H9 (cell line): Measurements from ENCODE around the gene FA2H. TPM values are rescaled to one million over a fixed set of nuclear protein-coding genes. Genes with fewer than 3 reads are reported as not detected.

Experiments used
- DNase-seq: peaks from one replicate; pipeline ENCODE4 v3.0.0-alpha.2; 2017
- H2AFZ ChIP-seq: one replicate; pipeline ENCODE4 v1.6.1; 2013; ENCODE audit warnings: mild to moderate bottlenecking, low read length, control low read depth, moderate library complexity
- H2AK5ac ChIP-seq: 2 replicates; pipeline ENCODE4 v1.6.1; 2013; ENCODE audit warnings: low read length, control low read depth, mixed read lengths; ENCODE audit not compliant: insufficient read length
- H2BK120ac ChIP-seq: one replicate; pipeline ENCODE4 v1.6.1; 2013; ENCODE audit warnings: low read depth, mild to moderate bottlenecking, low read length, control low read depth, inconsistent platforms; ENCODE audit not compliant: poor library complexity, severe bottlenecking
- H2BK12ac ChIP-seq: 2 replicates; pipeline ENCODE4 v1.6.1; 2013; ENCODE audit warnings: low read length, control low read depth, mixed read lengths, low read depth; ENCODE audit not compliant: insufficient read length
- H2BK15ac ChIP-seq: 2 replicates; pipeline ENCODE4 v1.6.1; 2013; ENCODE audit warnings: low read depth, low read length, control low read depth
- H2BK20ac ChIP-seq: one replicate; pipeline ENCODE4 v1.6.1; 2013; ENCODE audit warnings: low read depth, mild to moderate bottlenecking, low read length, control low read depth, inconsistent platforms; ENCODE audit not compliant: poor library complexity, severe bottlenecking
- H2BK5ac ChIP-seq: 2 replicates; pipeline ENCODE4 v1.6.1; 2013; ENCODE audit warnings: low read length, control low read depth, mixed read lengths; ENCODE audit not compliant: insufficient read length
- H3K14ac ChIP-seq: 2 replicates; pipeline ENCODE4 v1.6.1; 2013; ENCODE audit warnings: low read length, control low read depth; ENCODE audit not compliant: insufficient read depth
- H3K18ac ChIP-seq: 2 replicates; pipeline ENCODE4 v1.6.1; 2013; ENCODE audit warnings: low read depth, mild to moderate bottlenecking, mixed read lengths, low read length, control low read depth; ENCODE audit not compliant: insufficient read length
- H3K23ac ChIP-seq: 2 replicates; pipeline ENCODE4 v1.6.1; 2013; ENCODE audit warnings: low read length, control low read depth, mixed read lengths, low read depth; ENCODE audit not compliant: insufficient read length
- H3K23me2 ChIP-seq: 2 replicates; pipeline ENCODE4 v1.6.1; 2013; ENCODE audit warnings: low read depth, mild to moderate bottlenecking, mixed read lengths, low read length, control low read depth; ENCODE audit not compliant: insufficient read length, poor library complexity, severe bottlenecking
- H3K27ac ChIP-seq: 2 replicates; pipeline ENCODE4 v1.5.1; 2013; ENCODE audit warnings: low read length, control low read depth, mixed read lengths, low read depth; ENCODE audit not compliant: insufficient read length
- H3K27me3 ChIP-seq: 2 replicates; pipeline ENCODE4 v1.6.1; 2013; ENCODE audit warnings: low read length, control low read depth, inconsistent platforms; ENCODE audit not compliant: insufficient read depth
- H3K4ac ChIP-seq: 2 replicates; pipeline ENCODE4 v1.6.1; 2013; ENCODE audit warnings: low read depth, mild to moderate bottlenecking, control low read depth, inconsistent platforms, low read length, moderate library complexity
- H3K4me1 ChIP-seq: 2 replicates; pipeline ENCODE4 v1.6.1; 2013; ENCODE audit warnings: low read length, control low read depth, inconsistent platforms; ENCODE audit not compliant: insufficient read depth
- H3K4me2 ChIP-seq: 2 replicates; pipeline ENCODE4 v1.6.1; 2013; ENCODE audit warnings: low read length, control low read depth, mixed read lengths; ENCODE audit not compliant: insufficient read length, insufficient read depth
- H3K56ac ChIP-seq: 2 replicates; pipeline ENCODE4 v1.6.1; 2013; ENCODE audit warnings: low read depth, mild to moderate bottlenecking, mixed read lengths, low read length, control low read depth; ENCODE audit not compliant: insufficient read length
- H3K79me1 ChIP-seq: 2 replicates; pipeline ENCODE4 v1.6.1; 2013; ENCODE audit warnings: low read depth, mild to moderate bottlenecking, moderate library complexity, low read length, control low read depth, inconsistent platforms; ENCODE audit not compliant: insufficient read depth, poor library complexity, severe bottlenecking
- H3K79me2 ChIP-seq: 2 replicates; pipeline ENCODE4 v1.6.1; 2013; ENCODE audit warnings: low read length, control low read depth, inconsistent platforms; ENCODE audit not compliant: insufficient read depth
- H3K9ac ChIP-seq: 2 replicates; pipeline ENCODE4 v1.6.1; 2013; ENCODE audit warnings: low read length, control low read depth, mixed read lengths; ENCODE audit not compliant: insufficient read length; ENCODE audit errors: extremely low read depth
- H3K9me3 ChIP-seq: one replicate; pipeline ENCODE4 v1.6.1; 2013; ENCODE audit warnings: low read depth, low read length, inconsistent platforms; ENCODE audit not compliant: control insufficient read depth
- H3T11ph ChIP-seq: one replicate; pipeline ENCODE4 v1.6.1; 2013; ENCODE audit warnings: mild to moderate bottlenecking, low read length, control low read depth, inconsistent platforms
- H4K20me1 ChIP-seq: one replicate; pipeline ENCODE4 v1.6.1; 2013; ENCODE audit not compliant: control insufficient read depth, insufficient read length, insufficient read depth
- H4K5ac ChIP-seq: 2 replicates; pipeline ENCODE4 v1.6.1; 2013; ENCODE audit warnings: low read depth, mild to moderate bottlenecking, mixed read lengths, low read length, control low read depth; ENCODE audit not compliant: insufficient read length
- H4K8ac ChIP-seq: replicated peaks from 2 replicates; pipeline ENCODE4 v1.6.1; 2013; ENCODE audit warnings: low read length, control low read depth, mixed read lengths, low read depth; ENCODE audit not compliant: insufficient read length
- H4K91ac ChIP-seq: 2 replicates; pipeline ENCODE4 v1.6.1; 2013; ENCODE audit warnings: low read depth, mild to moderate bottlenecking, moderate library complexity, mixed read lengths, low read length, control low read depth; ENCODE audit not compliant: insufficient read length
- H3K27ac Mint-ChIP-seq, 3 experiments: 2 replicates in 2 of 3; 3 replicates in 1 of 3; pipeline ENCODE4 v1.8.0; 2020 to 2021; ENCODE audit warnings: mixed read lengths in 3 of 3, mild to moderate bottlenecking in 1 of 3, moderate library complexity in 1 of 3
- H3K27me3 Mint-ChIP-seq: 2 replicates; pipeline ENCODE4 v1.8.0; 2021; ENCODE audit warnings: low read depth, mild to moderate bottlenecking, moderate library complexity, mixed read lengths
- H3K36me3 Mint-ChIP-seq, 3 experiments: 2 replicates in 2 of 3; 3 replicates in 1 of 3; pipeline ENCODE4 v1.8.0; 2020 to 2021; ENCODE audit warnings: low read depth in 3 of 3, mixed read lengths in 3 of 3; ENCODE audit not compliant: insufficient read depth in 1 of 3
- H3K4me1 Mint-ChIP-seq, 2 experiments: 2 replicates each; pipeline ENCODE4 v1.8.0; 2020; ENCODE audit warnings: mixed read lengths in 2 of 2
- H3K4me3 Mint-ChIP-seq, 2 experiments: 2 replicates in 1 of 2; 3 replicates in 1 of 2; pipeline ENCODE4 v1.8.0; 2020 to 2021; ENCODE audit warnings: mild to moderate bottlenecking in 2 of 2, mixed read lengths in 2 of 2, moderate library complexity in 1 of 2
- H3K9me3 Mint-ChIP-seq, 2 experiments: 2 replicates in 1 of 2; 3 replicates in 1 of 2; pipeline ENCODE4 v1.8.0; 2020; ENCODE audit warnings: mild to moderate bottlenecking in 2 of 2, mixed read lengths in 2 of 2, moderate library complexity in 1 of 2
- CTCF ChIP-seq: fragments of 200-600 bp; sonication (generic); conservative IDR thresholded peaks from 3 replicates; pipeline ENCODE4 v1.8.0; 2021; ENCODE audit warnings: antibody characterized with exemption, mild to moderate bottlenecking
- WGBS: extraction: QIAGEN DNeasy Blood & Tissue Kit; methylation state at CpG from one replicate; pipeline ENCODE4 v1.1.7; 2013; ENCODE audit warnings: missing lambda C conversion rate, low lambda C conversion rate, mixed read lengths; ENCODE audit not compliant: insufficient read length; ENCODE audit errors: extremely low coverage; 5-methylcytosine and 5-hydroxymethylcytosine counted together
- total RNA-seq: library from RNA; stranded (reverse); gene quantifications from 2 replicates; pipeline ENCODE4 v1.2.1, GENCODE V29; 2021

The FA2H gene
- total RNA-seq, 1 experiment from 2014 or later = 25.1 TPM

GRCh38 chr16:74732707-74733350 lies 41.8 kb downstream of the FA2H start:
- Mint-ChIP-seq H3K27me3 (no peaks in the 10 kb centered on the region), H3K27ac (no peak overlapping the region)

More at GRCh38 chr16:74732707-74733350, 41.8 kb downstream of the FA2H start:
- Histone ChIP-seq H3K14ac (no peak overlapping the region), H4K91ac (no peak overlapping the region), H3K56ac (no peak overlapping the region), H3K23me2 (no peaks in the 10 kb centered on the region), H2BK20ac (no peak overlapping the region), H2BK15ac (no peak overlapping the region), H3K4me2 (no peak overlapping the region), H3K4ac (no peak overlapping the region), H2BK5ac (no peak overlapping the region), H3K4me1 (peaks cover 4% of the 10 kb centered on the region; the same call in 1 of the 2 replicates), H2BK12ac (no peak overlapping the region), H3K9ac (no peak overlapping the region), H3K79me1 (no peaks in the 10 kb centered on the region), H4K20me1 (no peaks in the 10 kb centered on the region), H3K27me3 (no peaks in the 10 kb centered on the region), H3K79me2 (no peaks in the 10 kb centered on the region), H3K23ac (no peak overlapping the region), H3K9me3 (no peaks in the 10 kb centered on the region), H4K8ac (no peak overlapping the region), H3K27ac (no peak overlapping the region), H2AFZ (no peak overlapping the region), H2AK5ac (no peak overlapping the region), H2BK120ac (no peak overlapping the region), H3T11ph (no peak overlapping the region), H4K5ac (no peak overlapping the region), H3K18ac (no peak overlapping the region)
- no peak overlapping the region for H3K4me3 Mint-ChIP-seq
- TF ChIP-seq CTCF = no peak
- peak; percentile 24 for DNase-seq
- H3K4me1 Mint-ChIP-seq = peaks cover 36 to 44% of the 10 kb centered on the region in 2 experiments
- H3K36me3 Mint-ChIP-seq = peaks cover 0 to 5% (median 0%) of the 10 kb centered on the region in 3 experiments; a peak in 2 of 7 replicates
- no CpG with 5 or more reads among the region's 15 CpGs for WGBS
- H3K9me3 Mint-ChIP-seq = 0 out of 5 replicates have a peak, but pooled peaks cover 0 to 2% of the 10 kb centered on the region in 2 experiments
